Limb (tissue), 2 donors: ENCODE measurements around the gene TEX29.

Source experiments
- DNase-seq, 2 donors: peaks; one replicate each; pipeline ENCODE4 v3.0.0-alpha.2; 2016; ENCODE audit errors: extremely low spot score in 2 of 2

TEX29 gene

DNA sequence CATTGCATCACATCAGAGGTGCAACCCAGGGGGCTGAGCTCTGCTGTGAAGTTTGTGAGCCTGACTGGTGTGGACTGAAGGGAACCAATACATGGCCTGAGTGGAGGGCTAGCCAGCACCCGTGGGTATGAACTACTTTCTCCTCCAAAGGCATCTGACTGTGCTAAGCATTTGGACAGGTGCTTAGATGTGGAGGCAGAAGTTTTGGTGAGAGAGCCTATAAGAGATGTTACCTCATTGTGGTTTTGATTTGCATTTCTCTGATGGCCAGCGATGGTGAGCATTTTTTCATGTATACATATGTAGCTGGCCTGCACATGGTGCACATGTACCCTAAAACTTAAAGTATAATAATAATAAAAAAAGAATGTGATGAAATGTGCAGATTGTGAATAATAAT, 46.9 kb downstream of the TEX29 start:
- DNase-seq, result no peak

DNA sequence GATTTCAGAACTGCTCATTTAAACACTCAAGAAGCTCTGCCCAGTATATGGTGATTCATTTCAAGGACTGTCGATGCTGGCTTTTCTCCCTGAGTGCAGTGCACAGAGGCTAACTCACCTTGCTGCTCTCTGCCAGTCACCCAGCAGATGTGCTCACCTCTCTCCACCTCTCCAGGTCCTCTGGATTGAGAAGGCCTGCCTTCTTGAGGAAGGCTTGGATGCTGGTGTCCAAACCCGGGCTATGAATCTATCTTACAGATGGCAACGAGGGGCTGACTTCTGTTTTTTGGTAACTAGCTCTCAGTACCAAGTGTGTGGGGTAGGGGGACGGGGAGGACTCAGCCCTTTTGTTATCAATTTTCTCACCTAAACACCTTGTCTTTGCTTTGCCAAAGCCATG, 47.6 kb downstream of the TEX29 start:
- no peak for DNase-seq

GRCh38 chr13:111370147-111370546, 49.7 kb downstream of the TEX29 start:
- no peak for DNase-seq

DNA sequence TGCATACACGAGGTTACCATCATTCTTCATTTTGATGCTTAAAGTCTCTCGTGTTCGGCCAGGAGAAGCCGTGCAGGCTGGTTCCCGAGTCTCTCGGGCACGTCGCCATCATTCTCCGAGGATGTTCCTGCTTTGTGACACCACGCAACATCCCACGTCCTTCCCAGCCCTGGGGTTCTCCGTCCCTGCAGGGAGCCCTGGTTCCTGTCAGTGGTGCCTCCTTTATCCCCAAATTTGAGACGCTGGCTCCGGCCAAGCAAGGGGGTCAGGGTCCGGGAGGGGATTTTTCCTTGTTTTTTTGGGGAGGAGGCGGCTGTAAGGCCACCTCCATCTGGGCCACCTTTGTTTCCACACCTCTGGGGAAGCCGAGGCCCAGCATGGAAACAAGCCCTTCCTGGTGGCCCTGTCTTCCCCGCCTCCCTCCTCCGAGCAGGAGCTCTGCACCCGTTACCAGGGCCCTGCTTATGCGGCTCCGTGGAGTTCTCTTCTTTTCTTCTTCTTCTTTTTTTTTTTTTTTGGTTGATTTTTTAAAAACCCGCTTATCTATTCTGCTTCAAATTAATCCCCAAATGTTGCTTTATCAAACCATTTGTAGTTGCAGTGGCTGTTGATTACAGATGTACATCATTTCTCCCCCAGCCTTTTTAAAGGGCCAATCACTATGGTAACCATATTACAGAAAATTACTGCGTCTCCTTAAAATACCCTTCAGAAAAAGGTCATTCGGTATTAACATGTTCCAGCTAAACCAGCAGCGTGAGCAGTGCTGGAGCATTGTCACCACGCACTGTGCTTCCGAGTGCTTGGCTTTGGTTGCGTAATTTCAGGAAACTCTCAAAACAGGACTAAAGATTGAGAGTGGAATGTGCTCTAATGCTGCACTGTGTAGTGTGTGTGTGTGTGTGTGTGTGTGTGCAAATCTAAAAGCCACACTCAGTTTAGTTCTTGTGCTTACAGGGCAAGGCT, 50.4 kb downstream of the TEX29 start:
- DNase-seq, result no peak

- DNase-seq, result no peak
Measured at GRCh38 chr13:111371720-111372119, 51.3 kb downstream of the TEX29 start.

DNA sequence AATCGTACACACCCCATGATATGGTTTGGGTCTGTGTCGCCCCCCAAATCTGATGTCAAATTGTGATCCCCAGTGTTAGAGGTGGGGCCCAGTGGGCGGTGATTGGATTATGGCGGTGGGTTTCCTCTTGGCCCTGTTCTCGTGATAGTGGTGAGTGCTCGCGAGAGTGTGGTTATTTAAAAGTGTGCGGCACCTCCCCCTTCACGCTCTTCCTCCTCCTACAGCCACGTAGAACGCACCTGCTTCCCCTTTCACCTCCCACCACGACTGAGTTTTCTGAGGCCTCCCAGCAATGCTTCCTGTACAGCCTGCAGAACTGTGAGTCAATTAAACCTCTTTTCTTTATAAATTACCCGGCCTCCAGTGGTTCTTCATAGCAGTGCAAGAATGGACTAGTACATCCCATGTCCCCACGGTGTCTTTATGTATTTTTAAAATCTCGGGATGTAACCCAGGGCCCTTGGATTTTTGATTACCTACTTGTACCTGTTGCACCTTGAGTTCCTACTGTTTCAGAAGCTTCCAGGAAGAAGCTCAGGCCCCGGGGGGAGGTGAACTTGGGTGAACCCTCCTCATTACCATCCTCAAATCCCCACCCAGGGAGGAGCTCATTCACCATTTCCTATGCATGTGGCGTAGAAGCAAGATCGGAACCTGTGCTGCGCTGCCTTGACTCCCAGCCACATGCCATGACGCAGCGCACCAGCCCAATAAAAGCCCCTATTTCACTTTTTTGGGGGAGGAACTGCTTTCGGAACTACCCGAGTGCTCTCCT, 52.4 kb downstream of the TEX29 start:
- no peak for DNase-seq

DNA sequence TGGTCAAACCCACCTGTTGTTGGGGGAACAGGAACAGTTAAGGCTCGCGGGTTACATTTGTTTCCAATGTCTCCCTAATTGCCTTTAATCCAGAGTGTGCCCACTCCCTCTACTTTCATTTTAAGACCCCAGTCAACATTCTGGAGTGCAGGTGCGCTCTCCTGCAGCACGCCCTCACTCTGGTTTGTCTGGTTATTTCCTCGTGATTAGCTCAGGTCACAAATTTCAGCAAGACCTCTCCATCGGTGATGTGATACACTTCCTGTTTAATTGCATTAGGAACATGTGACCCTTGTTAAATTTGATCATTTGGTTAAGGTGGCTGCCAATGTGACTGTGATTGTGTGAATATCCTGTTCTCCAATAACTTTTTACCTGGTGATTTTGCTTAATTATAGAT, 53.0 kb downstream of the TEX29 start:
- DNase-seq, result no peak

DNA sequence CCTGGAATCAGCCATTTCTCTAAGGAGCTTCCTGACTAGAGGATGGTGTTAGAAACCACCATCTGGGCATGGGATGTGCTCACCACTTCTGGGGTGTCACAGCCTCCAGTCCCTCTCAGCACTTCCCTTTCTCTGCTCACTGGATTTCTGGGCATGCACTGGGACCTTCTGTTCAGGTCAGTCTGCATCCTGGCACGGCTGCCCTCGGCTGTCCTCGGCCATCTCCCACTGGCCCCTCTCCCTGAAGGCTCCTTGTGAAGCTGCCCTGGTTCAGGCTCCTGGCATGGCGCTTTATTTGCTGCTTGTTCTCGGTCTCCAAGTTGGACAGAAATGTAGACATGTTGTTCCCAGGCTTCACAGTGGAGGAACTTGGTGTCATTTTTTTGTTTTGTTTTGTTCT, 60.0 kb downstream of the TEX29 start:
- DNase-seq, result no peak

GRCh38 chr13:111382411-111382810, 62.0 kb downstream of the TEX29 start:
- no peak for DNase-seq

DNA sequence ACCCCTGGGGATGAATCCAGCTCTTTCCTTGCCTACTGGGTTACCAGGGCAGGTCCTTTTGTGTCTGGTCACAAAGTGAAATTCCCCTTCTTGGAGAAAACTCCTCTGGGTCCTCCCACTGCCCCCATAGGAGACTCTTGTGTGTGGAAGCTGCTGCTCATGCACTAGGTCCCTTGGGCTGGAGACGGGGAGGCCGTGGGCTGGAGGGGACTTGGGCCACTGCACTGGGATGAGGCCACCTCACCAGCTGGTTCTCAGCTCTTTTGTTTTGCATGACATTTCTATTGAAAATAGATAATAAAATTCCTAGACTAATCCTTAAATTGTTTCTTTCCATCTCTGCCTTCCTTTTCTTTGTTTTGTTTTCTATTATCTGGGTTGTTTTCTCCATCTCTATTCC, 62.4 kb downstream of the TEX29 start:
- no peak for DNase-seq

- no peak for DNase-seq
Measured at GRCh38 chr13:111383591-111384440, 63.4 kb downstream of the TEX29 start.

DNA sequence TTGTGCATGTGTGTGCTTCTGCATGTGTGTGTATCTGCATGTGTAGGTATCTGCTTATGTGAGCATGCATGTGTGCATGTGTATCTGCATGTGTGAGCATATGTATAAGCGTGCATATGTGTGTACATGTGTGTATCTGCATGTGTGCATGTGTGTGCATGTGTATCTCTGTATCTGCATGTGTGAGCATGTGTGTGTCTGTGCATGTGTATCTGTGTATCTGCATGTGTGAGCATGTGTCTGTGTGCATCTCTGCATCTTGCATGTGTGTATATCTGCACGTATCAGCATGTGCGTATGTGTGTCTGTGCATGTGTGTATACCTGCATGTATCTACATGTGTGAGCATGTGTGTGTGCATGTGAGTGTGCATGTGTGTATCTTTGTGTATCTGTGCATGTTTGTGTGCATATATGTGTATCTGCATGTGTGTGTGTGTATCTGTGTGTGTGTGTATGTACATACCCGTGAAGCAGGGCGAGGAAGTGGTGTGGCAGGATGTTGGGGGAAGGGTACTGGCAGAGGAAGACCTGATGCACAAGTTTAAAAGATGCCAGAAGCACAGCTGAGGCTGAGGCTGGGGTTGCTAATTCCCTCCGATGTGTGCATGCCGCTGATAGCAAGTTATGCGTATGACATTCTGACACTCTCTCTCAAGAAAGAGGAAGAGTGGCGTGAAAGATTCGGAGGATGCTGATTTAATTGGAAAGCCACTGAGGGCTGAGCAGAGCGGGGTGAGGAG, 64.2 kb downstream of the TEX29 start:
- no peak for DNase-seq

- no peak for DNase-seq
Measured at GRCh38 chr13:111385183-111385857, 64.9 kb downstream of the TEX29 start.

DNA sequence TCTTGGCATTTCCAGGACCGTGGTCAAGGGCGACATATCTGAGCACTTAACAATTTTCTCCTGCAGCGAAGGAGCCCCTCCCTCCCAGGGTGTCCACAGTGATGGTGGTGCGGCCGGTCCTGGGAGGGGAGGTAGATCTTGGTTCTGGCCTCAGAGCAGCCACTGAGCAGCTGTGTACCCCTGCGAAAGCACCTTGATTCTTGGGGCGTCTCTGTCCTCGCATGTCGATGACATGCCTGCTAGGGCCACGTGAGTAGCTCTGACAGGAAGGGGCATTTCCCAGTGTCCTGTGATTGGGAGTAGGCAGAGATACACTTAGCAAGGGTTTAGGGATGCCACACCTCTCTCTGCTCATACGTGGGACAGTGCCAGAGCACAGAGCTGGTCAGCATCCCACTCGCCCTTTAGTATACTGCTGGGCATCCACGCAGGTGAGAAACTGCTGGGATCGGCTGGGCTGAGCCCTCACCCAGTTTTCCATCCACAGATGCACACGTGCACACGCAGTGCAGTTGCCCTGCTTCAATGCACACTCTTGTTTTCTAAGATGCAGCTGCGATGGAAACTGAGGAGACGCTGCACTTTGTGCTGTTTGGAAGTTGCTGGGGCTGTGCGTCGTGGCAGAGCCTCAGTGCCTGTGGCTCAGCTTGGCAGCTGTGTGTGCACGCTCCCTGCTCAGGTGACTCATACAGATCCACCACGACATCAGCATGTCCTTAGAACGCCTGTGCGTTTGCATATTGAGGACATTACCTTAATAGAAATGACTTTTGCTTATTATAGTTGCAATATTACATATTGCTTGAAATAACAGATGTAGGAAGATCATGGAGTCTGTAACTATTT, 66.8 kb downstream of the TEX29 start:
- no peak for DNase-seq

GRCh38 chr13:111387945-111388600, 67.6 kb downstream of the TEX29 start:
- no peak for DNase-seq

GRCh38 chr13:111388851-111389500, 68.5 kb downstream of the TEX29 start:
- no peak for DNase-seq

DNA sequence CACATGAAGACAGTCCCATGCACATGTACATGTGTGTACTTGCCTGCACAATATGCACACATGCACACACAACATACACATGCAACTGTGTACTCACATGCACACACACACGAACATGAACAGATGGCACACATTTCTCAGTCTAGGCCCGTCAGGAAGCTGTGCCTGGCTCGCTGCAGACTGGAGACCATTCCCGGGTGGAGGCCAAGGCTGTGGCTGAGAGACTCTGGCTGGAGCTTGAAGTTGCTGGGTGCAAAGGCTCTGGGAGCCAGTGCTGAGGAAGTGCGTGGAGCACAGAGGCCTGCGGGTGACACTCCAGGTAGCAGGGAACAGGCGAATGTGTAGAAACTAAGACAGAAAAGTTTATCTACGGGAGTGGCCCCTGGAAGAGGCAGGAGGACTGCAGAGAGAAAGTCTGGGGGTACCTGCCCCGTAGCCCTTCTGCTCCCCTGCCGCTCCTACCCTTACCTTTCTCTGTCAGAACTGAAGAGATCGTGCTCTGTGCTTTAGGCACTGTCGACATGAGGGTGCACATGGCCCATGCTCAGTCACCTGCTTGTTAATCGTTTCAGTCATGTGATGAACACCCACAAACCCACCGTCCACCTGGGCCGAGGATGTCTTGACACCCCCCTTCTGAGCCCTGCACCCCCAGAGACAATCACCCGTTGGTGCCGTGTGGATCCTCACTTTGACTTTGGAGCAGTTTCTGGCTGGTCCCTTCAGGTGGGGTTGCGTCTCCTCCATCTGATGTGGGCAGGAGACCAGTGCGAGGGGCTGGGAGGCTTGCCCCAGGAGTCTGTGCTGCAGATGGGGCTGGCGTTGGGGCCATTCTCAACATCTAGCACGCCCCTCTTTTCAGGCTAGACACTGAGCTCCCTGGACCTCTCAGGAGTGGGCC, 69.4 kb downstream of the TEX29 start:
- DNase-seq, result no peak
